ENCODE measurements around the gene NBAS. TPM values are rescaled to one million over a fixed set of nuclear protein-coding genes. Genes with fewer than 3 reads are reported as not detected.

NBAS gene
- total and polyA plus RNA-seq, 2 donors (not counting 1 experiment from before 2014, with no cell fraction given) = 27.0 to 124 TPM

DNA sequence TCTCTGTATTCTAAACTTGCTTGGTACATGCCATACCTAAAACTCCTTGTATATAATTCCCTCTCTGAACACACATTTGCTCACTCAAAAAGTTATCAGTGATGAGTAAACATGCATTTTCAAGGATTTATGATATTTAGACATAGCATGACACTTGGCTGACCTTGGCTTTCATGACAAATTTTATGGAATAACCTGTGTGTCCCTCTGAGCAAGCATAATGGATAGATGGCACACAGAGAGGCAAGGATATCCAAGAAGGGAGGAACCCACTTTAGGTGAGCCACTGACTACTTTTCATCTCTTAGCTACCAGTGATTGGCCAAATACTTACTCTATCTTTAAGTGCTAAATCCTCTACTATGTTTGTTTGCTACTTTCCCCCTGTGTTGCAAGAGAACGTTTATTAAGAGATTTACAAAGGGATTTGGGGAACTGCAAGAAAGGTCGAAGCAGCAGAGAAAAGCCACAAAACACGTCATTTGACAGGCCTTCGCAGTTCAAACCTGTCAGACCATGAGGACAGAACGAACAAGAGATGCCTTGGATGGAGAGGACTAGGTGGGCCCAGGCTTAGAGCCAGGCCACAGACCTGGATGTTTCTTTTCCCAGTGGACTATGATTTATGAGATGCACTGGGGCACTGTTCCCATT, 379.9 kb downstream of the NBAS start:
- Histone ChIP-seq H3K4me3 (replicated peaks in 1 of 4; ENCODE audit: control extremely low read depth in 1 of 4, insufficient read depth in 1 of 4, low read depth in 3 of 4, low read length in 4 of 4) (no peak overlapping the region), H4K20me1 (ENCODE audit: control insufficient read depth, extremely low read depth, insufficient read depth, low read length) (no peaks in the 10 kb centered on the region), H3K4me1 (ENCODE audit: control insufficient read depth, extremely low read depth, insufficient read depth, low read length) (no peaks in the 10 kb centered on the region), H3K36me3 (ENCODE audit: control insufficient read depth, insufficient read depth, low read length) (no peaks in the 10 kb centered on the region), H3K27ac (ENCODE audit: insufficient read depth, low read length) (no peak overlapping the region), H3K9ac (ENCODE audit: insufficient read depth, low read length) (no peak overlapping the region), H3K9me3 (ENCODE audit: control insufficient read depth, insufficient read depth, low read depth, low read length) (no peaks in the 10 kb centered on the region), H3K27me3 (ENCODE audit: control insufficient read depth, insufficient read depth, low read length) (no peaks in the 10 kb centered on the region), H3K79me2 (ENCODE audit: control insufficient read depth, insufficient read depth, low read length) (no peaks in the 10 kb centered on the region), H2AFZ (ENCODE audit: low read length) (no peak overlapping the region), H3K4me2 (ENCODE audit: extremely low read depth, insufficient read depth, low read length) (no peak overlapping the region)
- no peak for DNase-seq (ENCODE audit: low read depth in 2 of 2)
- TF ChIP-seq, protein P1, sequence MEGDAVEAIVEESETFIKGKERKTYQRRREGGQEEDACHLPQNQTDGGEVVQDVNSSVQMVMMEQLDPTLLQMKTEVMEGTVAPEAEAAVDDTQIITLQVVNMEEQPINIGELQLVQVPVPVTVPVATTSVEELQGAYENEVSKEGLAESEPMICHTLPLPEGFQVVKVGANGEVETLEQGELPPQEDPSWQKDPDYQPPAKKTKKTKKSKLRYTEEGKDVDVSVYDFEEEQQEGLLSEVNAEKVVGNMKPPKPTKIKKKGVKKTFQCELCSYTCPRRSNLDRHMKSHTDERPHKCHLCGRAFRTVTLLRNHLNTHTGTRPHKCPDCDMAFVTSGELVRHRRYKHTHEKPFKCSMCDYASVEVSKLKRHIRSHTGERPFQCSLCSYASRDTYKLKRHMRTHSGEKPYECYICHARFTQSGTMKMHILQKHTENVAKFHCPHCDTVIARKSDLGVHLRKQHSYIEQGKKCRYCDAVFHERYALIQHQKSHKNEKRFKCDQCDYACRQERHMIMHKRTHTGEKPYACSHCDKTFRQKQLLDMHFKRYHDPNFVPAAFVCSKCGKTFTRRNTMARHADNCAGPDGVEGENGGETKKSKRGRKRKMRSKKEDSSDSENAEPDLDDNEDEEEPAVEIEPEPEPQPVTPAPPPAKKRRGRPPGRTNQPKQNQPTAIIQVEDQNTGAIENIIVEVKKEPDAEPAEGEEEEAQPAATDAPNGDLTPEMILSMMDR (conservative IDR thresholded peaks at IDR 0.05 in 1 of 2, IDR thresholded peaks at IDR 0.05 in 1 of 2; ENCODE audit: low read depth in 1 of 2, low read length in 2 of 2) = no peak
- TF ChIP-seq EZH2 (IDR thresholded peaks at IDR 0.05; ENCODE audit: low read length, missing control alignments) = no peak

DNA sequence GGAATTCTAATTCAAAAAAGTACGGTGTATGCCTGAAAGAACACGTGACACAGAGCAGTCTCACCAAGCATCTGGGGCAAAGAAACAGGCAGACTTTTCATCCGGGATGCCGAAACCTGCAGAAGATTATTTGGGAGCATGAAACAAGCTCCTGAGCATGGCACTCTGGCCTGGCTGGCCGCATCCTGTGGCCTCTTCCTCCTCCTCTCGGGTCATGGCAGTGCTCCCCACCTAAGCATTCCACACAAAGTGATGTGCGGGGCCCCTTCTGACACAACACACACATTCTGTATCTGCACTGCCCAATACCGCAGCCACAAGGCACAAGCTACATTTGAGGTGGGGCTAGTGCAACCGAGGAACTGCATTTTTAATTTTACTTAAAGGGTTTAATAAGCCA, 380.8 kb downstream of the NBAS start:
- Histone ChIP-seq H4K20me1 (ENCODE audit: control insufficient read depth, extremely low read depth, insufficient read depth, low read length) (no peaks in the 10 kb centered on the region), H3K79me2 (ENCODE audit: control insufficient read depth, insufficient read depth, low read length) (no peaks in the 10 kb centered on the region), H3K36me3 (ENCODE audit: control insufficient read depth, insufficient read depth, low read length) (no peaks in the 10 kb centered on the region), H3K4me3 (replicated peaks in 1 of 4; ENCODE audit: control extremely low read depth in 1 of 4, insufficient read depth in 1 of 4, low read depth in 3 of 4, low read length in 4 of 4) (no peak overlapping the region), H3K9ac (ENCODE audit: insufficient read depth, low read length) (no peak overlapping the region), H3K9me3 (ENCODE audit: control insufficient read depth, insufficient read depth, low read depth, low read length) (no peaks in the 10 kb centered on the region), H3K27me3 (ENCODE audit: control insufficient read depth, insufficient read depth, low read length) (no peaks in the 10 kb centered on the region), H3K4me2 (ENCODE audit: extremely low read depth, insufficient read depth, low read length) (no peak overlapping the region), H3K27ac (ENCODE audit: insufficient read depth, low read length) (no peak overlapping the region), H2AFZ (ENCODE audit: low read length) (no peak overlapping the region), H3K4me1 (ENCODE audit: control insufficient read depth, extremely low read depth, insufficient read depth, low read length) (no peaks in the 10 kb centered on the region)
- TF ChIP-seq EZH2 (IDR thresholded peaks at IDR 0.05; ENCODE audit: low read length, missing control alignments) = no peak
- TF ChIP-seq, protein P1 (conservative IDR thresholded peaks at IDR 0.05 in 1 of 2, IDR thresholded peaks at IDR 0.05 in 1 of 2; ENCODE audit: low read depth in 1 of 2, low read length in 2 of 2) = no peak
- no peak for DNase-seq (ENCODE audit: low read depth in 2 of 2)

DNA sequence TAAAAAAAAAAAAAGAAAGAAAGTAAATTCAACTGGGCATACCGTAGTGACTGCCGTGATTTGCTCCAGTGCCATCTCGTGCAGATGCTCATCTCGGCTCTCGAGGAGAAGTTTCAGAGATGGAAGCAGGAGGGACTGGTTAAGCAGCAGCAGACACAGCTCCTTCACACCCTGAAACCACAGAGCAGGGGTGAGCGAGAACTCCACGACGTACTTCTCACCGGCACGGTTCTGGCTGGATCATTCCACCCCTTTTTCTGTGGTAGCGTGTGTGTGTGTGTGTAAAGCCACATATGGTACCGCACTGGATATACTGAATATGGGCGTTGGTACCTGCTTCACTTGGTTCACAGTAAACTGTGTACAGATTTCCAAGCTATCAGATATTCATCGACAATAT, 382.2 kb downstream of the NBAS start:
- Histone ChIP-seq H3K27ac (ENCODE audit: insufficient read depth, low read length) (no peak overlapping the region), H3K4me3 (replicated peaks in 1 of 4; ENCODE audit: control extremely low read depth in 1 of 4, insufficient read depth in 1 of 4, low read depth in 3 of 4, low read length in 4 of 4) (no peak overlapping the region), H2AFZ (ENCODE audit: low read length) (no peak overlapping the region), H3K9ac (ENCODE audit: insufficient read depth, low read length) (no peak overlapping the region), H3K27me3 (ENCODE audit: control insufficient read depth, insufficient read depth, low read length) (no peaks in the 10 kb centered on the region), H4K20me1 (ENCODE audit: control insufficient read depth, extremely low read depth, insufficient read depth, low read length) (no peaks in the 10 kb centered on the region), H3K4me2 (ENCODE audit: extremely low read depth, insufficient read depth, low read length) (no peak overlapping the region), H3K9me3 (ENCODE audit: control insufficient read depth, insufficient read depth, low read depth, low read length) (no peaks in the 10 kb centered on the region), H3K79me2 (ENCODE audit: control insufficient read depth, insufficient read depth, low read length) (no peaks in the 10 kb centered on the region), H3K36me3 (ENCODE audit: control insufficient read depth, insufficient read depth, low read length) (no peaks in the 10 kb centered on the region), H3K4me1 (ENCODE audit: control insufficient read depth, extremely low read depth, insufficient read depth, low read length) (no peaks in the 10 kb centered on the region)
- DNase-seq (ENCODE audit: low read depth in 2 of 2) = no peak
- TF ChIP-seq EZH2 (IDR thresholded peaks at IDR 0.05; ENCODE audit: low read length, missing control alignments) = no peak
- TF ChIP-seq, protein P1 (conservative IDR thresholded peaks at IDR 0.05 in 1 of 2, IDR thresholded peaks at IDR 0.05 in 1 of 2; ENCODE audit: low read depth in 1 of 2, low read length in 2 of 2) = no peak
